Stimulated activated naive B cell treated with anti-CD40 and anti-IgM and Interleukin-4, amounts not matched to agents 10 μg/mL and 1 μg/mL and 100 μg/mL, for 72 hours (primary cell): ENCODE measurements around the gene RARB.

Experiments used
- ATAC-seq, 2 donors: fragments of 150-1000 bp; cut with Tn5 transposase; replicated peaks; 2 replicates each; pipeline ENCODE4 v1.10.0; 2021; ENCODE audit warnings: moderate library complexity in 1 of 2
- DNase-seq: peaks from one replicate; pipeline ENCODE4 v3.0.0; 2021
- H3K27ac Mint-ChIP-seq: one replicate; pipeline ENCODE4 v1.8.0; 2022; ENCODE audit warnings: mild to moderate bottlenecking, mixed read lengths
- H3K27me3 Mint-ChIP-seq, 2 donors: one replicate each; pipeline ENCODE4 v1.8.0; 2022; ENCODE audit warnings: mixed read lengths in 2 of 2
- H3K36me3 Mint-ChIP-seq, 2 donors: one replicate each; pipeline ENCODE4 v1.8.0; 2022; ENCODE audit warnings: mixed read lengths in 2 of 2, mild to moderate bottlenecking in 1 of 2
- H3K4me1 Mint-ChIP-seq, 2 donors: one replicate each; pipeline ENCODE4 v1.8.0; 2022; ENCODE audit warnings: mixed read lengths in 2 of 2, mild to moderate bottlenecking in 1 of 2
- H3K4me3 Mint-ChIP-seq, 2 donors: one replicate each; pipeline ENCODE4 v1.8.0; 2022; ENCODE audit warnings: mild to moderate bottlenecking in 2 of 2, mixed read lengths in 2 of 2, moderate library complexity in 1 of 2
- H3K9me3 Mint-ChIP-seq, 2 donors: one replicate each; pipeline ENCODE4 v1.8.0; 2022; ENCODE audit warnings: mixed read lengths in 2 of 2, mild to moderate bottlenecking in 1 of 2

RARB gene

DNA sequence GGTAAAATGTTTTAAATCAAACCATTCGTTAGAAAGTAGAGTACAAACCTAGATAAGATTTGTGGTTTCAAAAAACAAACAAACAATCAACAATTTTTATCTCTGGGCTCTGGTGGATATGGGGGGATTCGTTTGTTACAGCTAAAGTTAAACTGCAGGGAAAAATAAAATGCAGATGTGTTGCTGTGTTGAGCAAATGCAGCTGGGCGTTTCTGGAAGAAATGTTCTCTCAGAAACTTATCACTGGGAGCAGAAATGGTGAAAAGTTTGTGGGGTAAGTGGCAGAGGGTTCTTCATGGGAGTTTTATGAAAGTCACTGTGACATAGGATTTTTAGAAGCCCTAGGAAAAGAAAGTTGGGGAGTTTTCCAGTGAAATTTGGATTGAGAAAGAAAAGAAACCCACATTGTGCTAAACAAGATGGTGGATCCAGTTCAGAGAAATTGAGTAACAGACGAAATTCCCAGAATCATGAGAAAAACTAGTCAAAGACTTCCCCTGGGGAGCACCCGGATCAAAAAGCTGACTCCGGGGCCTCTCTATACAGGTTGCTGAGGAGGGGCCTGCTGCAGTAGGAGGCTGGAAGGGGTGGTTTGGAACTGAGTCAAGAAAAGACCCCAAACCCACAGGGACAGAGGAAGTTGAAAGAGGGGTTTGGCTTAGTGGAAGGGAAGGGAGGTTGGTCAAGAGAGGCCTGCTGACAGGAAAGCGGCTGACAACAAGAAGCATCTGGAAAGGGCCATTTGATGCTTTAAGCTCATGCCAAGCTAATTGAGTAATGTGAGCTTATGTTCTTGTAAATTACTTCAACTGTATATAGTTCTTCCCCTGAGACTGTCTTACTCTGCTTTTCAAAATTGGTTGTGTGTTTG lies 108.7 kb downstream of the RARB start:
- H3K9me3 Mint-ChIP-seq, result peaks cover 0 to 2% of the 10 kb centered on the region in 2 donors

DNA sequence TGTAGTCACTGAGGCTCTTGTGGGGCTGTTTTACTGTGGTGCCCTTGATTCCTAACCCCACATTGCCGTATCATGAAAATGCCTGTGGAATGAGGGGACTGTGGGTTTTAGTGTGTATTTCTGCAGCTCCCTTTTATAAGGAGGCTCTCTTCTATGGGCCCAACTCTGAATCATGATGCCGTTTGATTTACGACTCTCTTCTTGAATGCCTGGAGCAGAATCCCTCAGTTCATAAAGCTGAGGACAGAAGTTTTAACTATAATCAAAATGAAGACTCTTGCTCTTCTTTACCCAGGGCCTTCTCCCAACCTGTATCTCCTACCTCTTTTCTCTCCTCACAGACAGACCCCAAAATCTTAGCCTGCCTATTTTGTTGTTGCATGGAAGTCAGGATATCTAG lies 109.5 kb downstream of the RARB start:
- ATAC-seq, result no peak

More for the DNA sequence above, 108.7 kb downstream of the RARB start:
- Mint-ChIP-seq H3K4me3 (no peak overlapping the region), H3K4me1 (no peaks in the 10 kb centered on the region), H3K36me3 (no peaks in the 10 kb centered on the region), H3K27me3 (no peaks in the 10 kb centered on the region), H3K27ac (no peak overlapping the region)
- ATAC-seq (no peak), DNase-seq (no peak)

DNA sequence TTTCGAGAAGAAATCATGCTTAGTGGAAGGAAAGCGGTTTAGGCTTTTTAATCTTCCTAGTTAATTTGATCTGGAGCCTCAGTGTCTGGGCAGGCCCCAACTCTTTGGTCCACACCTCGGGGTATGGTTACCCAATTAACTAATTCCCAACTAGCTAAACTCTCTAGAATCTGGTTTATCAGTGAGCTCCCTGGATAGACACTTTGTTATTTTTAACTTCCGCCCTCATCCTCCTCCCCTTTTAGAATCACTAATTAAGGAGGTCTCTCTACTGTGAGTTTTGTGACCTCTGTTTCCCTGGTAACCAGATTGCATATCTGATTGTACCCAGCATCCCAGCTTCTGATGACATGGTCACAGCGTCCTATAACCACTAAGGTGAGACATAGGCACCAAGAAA lies 112.2 kb downstream of the RARB start:
- Mint-ChIP-seq H3K4me3 (no peak overlapping the region), H3K9me3 (no peaks in the 10 kb centered on the region), H3K36me3 (no peaks in the 10 kb centered on the region), H3K4me1 (no peaks in the 10 kb centered on the region), H3K27me3 (peaks cover 0 to under 1% of the 10 kb centered on the region in 2 donors), H3K27ac (no peak overlapping the region)
- ATAC-seq (no peak), DNase-seq (no peak)

More for the DNA sequence above, 109.5 kb downstream of the RARB start:
- H3K36me3 Mint-ChIP-seq, result no peaks in the 10 kb centered on the region
- no peak for DNase-seq
- H3K27ac Mint-ChIP-seq, result no peak overlapping the region
- H3K4me1 Mint-ChIP-seq, result no peaks in the 10 kb centered on the region
- H3K27me3 Mint-ChIP-seq, result no peaks in the 10 kb centered on the region
- peaks cover 0 to 2% of the 10 kb centered on the region in 2 donors for H3K9me3 Mint-ChIP-seq
- no peak overlapping the region for H3K4me3 Mint-ChIP-seq

GRCh38 chr3:25542492-25543039 lies 114.5 kb downstream of the RARB start:
- Mint-ChIP-seq H3K27me3 (peaks cover 3 to 9% of the 10 kb centered on the region in 2 donors), H3K9me3 (no peaks in the 10 kb centered on the region), H3K4me3 (no peak overlapping the region), H3K4me1 (no peaks in the 10 kb centered on the region), H3K27ac (no peak overlapping the region), H3K36me3 (no peaks in the 10 kb centered on the region)
- ATAC-seq (no peak), DNase-seq (no peak)

DNA sequence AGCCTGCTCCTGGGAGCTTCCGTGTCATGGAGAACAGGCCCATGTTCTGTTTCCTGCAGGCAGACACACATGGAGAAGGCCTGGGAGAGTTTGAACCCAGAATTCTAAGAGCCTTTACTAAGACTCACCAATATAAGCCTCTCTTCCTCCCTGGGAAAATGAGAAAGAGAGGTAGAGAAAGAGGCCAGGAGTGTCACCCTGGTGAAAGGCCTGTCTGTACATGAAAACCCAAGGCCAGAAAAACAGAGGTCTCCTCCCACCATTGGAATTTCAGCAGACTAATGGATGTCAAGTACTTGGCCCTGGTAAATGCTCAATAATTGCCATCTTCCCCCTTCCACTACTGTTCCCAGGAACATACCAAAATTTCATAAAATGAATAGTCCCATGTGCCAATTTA lies 119.0 kb downstream of the RARB start:
- Mint-ChIP-seq H3K27me3 (peaks cover 6 to 9% of the 10 kb centered on the region in 2 donors), H3K36me3 (no peaks in the 10 kb centered on the region), H3K4me1 (no peaks in the 10 kb centered on the region), H3K9me3 (peaks cover 0 to 4% of the 10 kb centered on the region in 2 donors), H3K27ac (no peak overlapping the region), H3K4me3 (no peak overlapping the region)
- ATAC-seq (no peak), DNase-seq (no peak)

DNA sequence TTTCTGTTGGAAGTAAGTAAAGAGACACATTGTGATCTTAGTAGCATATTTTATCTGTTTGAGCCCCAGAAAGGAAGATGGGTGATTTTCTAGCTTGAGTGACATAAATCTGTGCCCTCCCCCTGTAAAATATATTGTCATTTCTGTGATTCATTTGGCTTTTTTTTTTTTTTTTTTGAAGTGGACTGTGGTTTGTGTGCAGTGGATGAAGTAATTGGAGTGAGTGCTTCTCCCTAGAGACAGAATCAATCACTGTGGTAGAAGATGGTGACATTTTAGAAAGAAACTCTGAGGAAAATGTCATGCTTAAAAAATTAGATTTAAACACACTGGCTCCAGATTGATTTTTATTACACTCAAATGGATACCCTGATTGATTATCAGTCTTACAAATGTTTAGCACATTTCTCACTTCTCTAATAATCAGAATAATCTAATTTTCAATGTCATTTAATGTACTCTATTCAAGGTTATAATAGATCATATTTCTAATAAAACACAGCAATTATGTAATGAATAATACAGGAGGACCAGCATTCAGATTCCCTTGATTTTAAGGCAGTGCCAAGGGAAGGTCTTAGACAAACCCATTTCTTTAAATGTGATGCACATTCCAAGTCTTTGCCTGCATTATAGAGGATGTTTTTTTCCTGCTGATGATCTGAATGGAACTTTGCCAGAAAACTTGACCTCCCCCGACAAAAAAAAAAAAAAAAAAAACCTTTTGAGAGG lies 120.0 kb downstream of the RARB start:
- no peak overlapping the region for H3K27ac Mint-ChIP-seq
- H3K36me3 Mint-ChIP-seq, result no peaks in the 10 kb centered on the region
- DNase-seq (no peak), ATAC-seq (no peak)
- H3K4me3 Mint-ChIP-seq, result no peak overlapping the region
- no peaks in the 10 kb centered on the region for H3K4me1 Mint-ChIP-seq
- peaks cover 13 to 14% of the 10 kb centered on the region in 2 donors for H3K27me3 Mint-ChIP-seq
- H3K9me3 Mint-ChIP-seq, result peaks cover 0 to 4% of the 10 kb centered on the region in 2 donors

DNA sequence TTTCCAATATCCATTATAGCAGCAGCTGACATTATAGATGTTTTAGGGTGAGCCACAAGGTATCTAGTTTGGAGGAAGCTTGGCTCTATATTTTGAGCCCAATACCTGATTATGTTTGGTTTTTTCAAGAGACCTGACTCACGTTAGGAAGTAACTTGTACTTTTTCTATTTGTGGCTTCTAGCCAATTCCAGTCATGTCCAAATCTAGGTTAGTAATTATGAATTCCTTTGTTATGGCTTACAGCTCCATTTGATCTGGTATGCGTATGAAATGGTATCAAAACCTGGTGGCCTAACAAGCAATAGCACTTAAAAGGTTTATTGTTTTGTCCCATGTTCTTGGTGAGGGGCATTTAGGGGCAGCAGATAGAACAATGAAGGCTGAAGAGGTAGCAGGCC lies 120.8 kb downstream of the RARB start:
- Mint-ChIP-seq H3K36me3 (no peaks in the 10 kb centered on the region), H3K4me1 (no peaks in the 10 kb centered on the region)

DNA sequence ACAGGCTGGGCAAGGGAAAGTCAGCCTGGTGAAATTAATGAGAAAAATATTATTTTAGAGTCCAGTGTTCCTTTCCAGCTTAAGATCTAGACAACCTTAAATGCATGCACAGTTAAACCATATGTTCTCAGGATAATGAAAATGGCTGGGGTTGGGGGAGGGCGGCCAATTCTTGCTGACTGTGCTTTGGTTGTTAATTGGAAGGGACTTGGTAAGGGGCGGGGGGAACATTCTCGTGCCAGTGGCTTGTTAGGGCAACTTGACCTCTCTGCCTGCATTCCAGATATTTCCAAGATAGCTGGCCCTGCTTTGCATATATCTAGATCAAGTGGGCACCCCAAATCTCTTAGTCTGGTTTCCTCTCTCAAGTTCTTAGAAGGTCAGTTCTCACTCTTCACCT lies 124.2 kb downstream of the RARB start:
- H3K36me3 Mint-ChIP-seq, result no peaks in the 10 kb centered on the region
- H3K9me3 Mint-ChIP-seq, result peaks cover 0 to 4% of the 10 kb centered on the region in 2 donors
- DNase-seq (no peak), ATAC-seq (no peak)
- no peaks in the 10 kb centered on the region for H3K4me1 Mint-ChIP-seq
- H3K4me3 Mint-ChIP-seq, result no peak overlapping the region
- peaks cover 5 to 20% of the 10 kb centered on the region in 2 donors for H3K27me3 Mint-ChIP-seq
- H3K27ac Mint-ChIP-seq, result no peak overlapping the region

More for the DNA sequence above, 120.8 kb downstream of the RARB start:
- no peak overlapping the region for H3K27ac Mint-ChIP-seq
- ATAC-seq (no peak), DNase-seq (no peak)
- peaks cover 14 to 18% of the 10 kb centered on the region in 2 donors for H3K27me3 Mint-ChIP-seq
- H3K9me3 Mint-ChIP-seq, result peaks cover 0 to 4% of the 10 kb centered on the region in 2 donors
- no peak overlapping the region for H3K4me3 Mint-ChIP-seq

- Mint-ChIP-seq H3K4me1 (no peaks in the 10 kb centered on the region), H3K4me3 (no peak overlapping the region), H3K36me3 (no peaks in the 10 kb centered on the region), H3K27me3 (peaks cover 5 to 14% of the 10 kb centered on the region in 2 donors), H3K9me3 (peaks cover 0 to 4% of the 10 kb centered on the region in 2 donors), H3K27ac (no peak overlapping the region)
- ATAC-seq (no peak), DNase-seq (no peak)
Observed at GRCh38 chr3:25554376-25554775, 126.3 kb downstream of the RARB start.

DNA sequence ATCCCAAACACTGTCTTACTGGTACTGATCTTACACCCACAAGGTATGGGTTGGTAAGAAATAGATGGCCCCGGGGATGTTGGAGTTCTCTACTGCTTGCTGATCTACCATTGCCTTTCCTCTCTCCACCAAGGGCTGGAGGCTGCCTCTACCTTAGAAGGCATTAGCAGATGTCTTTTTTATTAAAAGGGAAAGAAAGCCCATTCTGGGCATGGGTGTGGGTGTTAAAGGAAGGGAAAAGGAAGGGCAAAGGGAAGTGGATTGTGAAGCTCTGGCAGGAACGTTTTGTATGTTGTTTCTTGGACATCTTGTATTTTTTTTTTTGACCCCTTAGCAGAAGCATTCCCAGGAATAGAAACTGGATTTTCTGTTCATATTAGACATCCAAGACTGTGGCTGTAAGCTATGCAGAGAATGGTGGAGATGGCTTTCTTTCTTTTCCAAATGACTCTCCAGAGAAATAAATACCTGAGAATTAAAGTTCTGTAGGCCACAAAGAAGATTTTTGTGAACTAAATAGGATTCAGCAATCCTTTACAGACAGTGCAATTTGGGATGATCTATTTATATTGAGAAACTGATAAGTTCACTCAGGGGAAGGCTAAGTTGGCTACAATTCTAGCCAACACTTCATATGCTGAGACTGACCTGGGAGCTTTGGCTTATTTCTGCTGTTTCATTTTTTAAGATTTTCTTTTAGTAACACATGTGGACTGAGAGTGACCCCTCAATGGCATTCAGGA lies 127.8 kb downstream of the RARB start:
- ATAC-seq, result no peak

GRCh38 chr3:25556447-25556846 lies 128.4 kb downstream of the RARB start:
- H3K27me3 Mint-ChIP-seq, result peaks cover 5 to 14% of the 10 kb centered on the region in 2 donors
- H3K9me3 Mint-ChIP-seq, result no peaks in the 10 kb centered on the region
- no peaks in the 10 kb centered on the region for H3K4me1 Mint-ChIP-seq
- DNase-seq, result no peak
- ATAC-seq, result no peak
- no peak overlapping the region for H3K4me3 Mint-ChIP-seq
- no peaks in the 10 kb centered on the region for H3K36me3 Mint-ChIP-seq
- no peak overlapping the region for H3K27ac Mint-ChIP-seq

More for the DNA sequence above, 127.8 kb downstream of the RARB start:
- no peak for DNase-seq
- Mint-ChIP-seq H3K9me3 (peaks cover 0 to under 1% of the 10 kb centered on the region in 2 donors), H3K4me3 (no peak overlapping the region), H3K4me1 (no peaks in the 10 kb centered on the region), H3K27ac (no peak overlapping the region), H3K27me3 (peaks cover 5 to 14% of the 10 kb centered on the region in 2 donors), H3K36me3 (no peaks in the 10 kb centered on the region)

GRCh38 chr3:25557694-25558093 lies 129.6 kb downstream of the RARB start:
- H3K4me1 Mint-ChIP-seq, result no peaks in the 10 kb centered on the region
- H3K4me3 Mint-ChIP-seq, result no peak overlapping the region
- DNase-seq (no peak), ATAC-seq (no peak)
- no peaks in the 10 kb centered on the region for H3K36me3 Mint-ChIP-seq
- no peaks in the 10 kb centered on the region for H3K9me3 Mint-ChIP-seq
- H3K27ac Mint-ChIP-seq, result no peak overlapping the region
- H3K27me3 Mint-ChIP-seq, result peaks cover 1 to 10% of the 10 kb centered on the region in 2 donors

DNA sequence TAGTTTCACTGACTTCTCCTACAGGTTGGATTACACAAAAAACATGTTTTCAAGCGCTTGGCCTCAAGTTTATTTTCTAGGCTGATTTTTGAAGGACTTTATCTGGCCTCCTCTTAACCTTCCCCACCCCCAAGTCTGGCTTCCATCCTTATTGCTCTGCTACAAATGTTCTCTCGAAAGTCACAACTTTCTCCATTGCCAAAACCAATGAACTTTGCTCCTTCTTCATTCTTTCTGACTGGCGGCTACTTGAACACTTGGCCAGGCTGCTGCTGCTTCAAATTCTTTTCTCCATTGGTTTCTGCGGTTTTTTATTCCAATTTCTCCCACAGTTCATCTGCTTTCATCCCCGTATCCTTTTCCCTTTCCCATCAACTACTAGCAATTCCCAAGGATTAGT lies 130.1 kb downstream of the RARB start:
- no peak overlapping the region for H3K4me3 Mint-ChIP-seq
- no peaks in the 10 kb centered on the region for H3K36me3 Mint-ChIP-seq
- H3K4me1 Mint-ChIP-seq, result no peaks in the 10 kb centered on the region
- no peak for DNase-seq
- peaks cover 0 to 8% of the 10 kb centered on the region in 2 donors for H3K27me3 Mint-ChIP-seq
- ATAC-seq, result no peak
- no peaks in the 10 kb centered on the region for H3K9me3 Mint-ChIP-seq
- H3K27ac Mint-ChIP-seq, result no peak overlapping the region

GRCh38 chr3:25558796-25559195 lies 130.7 kb downstream of the RARB start:
- Mint-ChIP-seq H3K36me3 (no peaks in the 10 kb centered on the region), H3K27ac (no peak overlapping the region), H3K9me3 (no peaks in the 10 kb centered on the region), H3K27me3 (peaks cover 0 to 3% of the 10 kb centered on the region in 2 donors), H3K4me1 (no peaks in the 10 kb centered on the region), H3K4me3 (no peak overlapping the region)
- ATAC-seq, result no peak
- no peak for DNase-seq
